Ramos (cell line): ENCODE results near the gene GRIN1.

ENCODE experiments used
- in situ Hi-C: fragments of 300-500 bp; cut with MboI; formaldehyde crosslinking; loops from one replicate; pipeline ENCODE4 v1.14.3; 2022; ENCODE audit warnings: low sequenced_read_pairs; ENCODE audit not compliant: unreplicated experiment

GRIN1 gene

GRCh38 chr9:137145731-137146526, 7.0 kb downstream of the GRIN1 start:
- in situ Hi-C loops = no loop called here

GRCh38 chr9:137146527-137146918, 7.6 kb downstream of the GRIN1 start:
- in situ Hi-C loops = no loop called here

GRCh38 chr9:137147091-137147792, 8.3 kb downstream of the GRIN1 start:
- in situ Hi-C loops = no loop called here

GRCh38 chr9:137147793-137148160, 8.8 kb downstream of the GRIN1 start:
- in situ Hi-C loops = no loop called here

GRCh38 chr9:137148242-137148641, 9.3 kb downstream of the GRIN1 start:
- in situ Hi-C loops = no loop called here

GRCh38 chr9:137148661-137149060, 9.7 kb downstream of the GRIN1 start:
- in situ Hi-C loops = no loop called here

GRCh38 chr9:137149363-137149762, 10.4 kb downstream of the GRIN1 start:
- in situ Hi-C loops = no loop called here

GRCh38 chr9:137149942-137150616, 11.1 kb downstream of the GRIN1 start:
- in situ Hi-C loops = no loop called here

- in situ Hi-C loops = no loop called here
These were observed 11.9 kb downstream of the GRIN1 start for GRCh38 chr9:137150617-137151457.

- in situ Hi-C loops = no loop called here
These were observed 14.0 kb downstream of the GRIN1 start for GRCh38 chr9:137152844-137153405.

- in situ Hi-C loops = no loop called here
These were observed 17.8 kb downstream of the GRIN1 start for GRCh38 chr9:137156567-137157375.

GRCh38 chr9:137157618-137158415, 18.9 kb downstream of the GRIN1 start:
- in situ Hi-C loops = no loop called here

- in situ Hi-C loops = no loop called here
These were observed 19.7 kb downstream of the GRIN1 start for GRCh38 chr9:137158625-137159024.

GRCh38 chr9:137159105-137160053, 20.4 kb downstream of the GRIN1 start:
- in situ Hi-C loops = no loop called here

- in situ Hi-C loops = no loop called here
These were observed 21.1 kb downstream of the GRIN1 start for GRCh38 chr9:137160054-137160425.

- in situ Hi-C loops = no loop called here
These were observed 22.0 kb downstream of the GRIN1 start for GRCh38 chr9:137160716-137161557.
